GM21529 (cell line): Measurements from ENCODE around the gene METTL25B.

Source experiments
- ATAC-seq: cut with Tn5 transposase; IDR thresholded peaks from one replicate; pipeline ENCODE4 v1.9.1; 2021; ENCODE audit not compliant: unreplicated experiment

The METTL25B gene

DNA sequence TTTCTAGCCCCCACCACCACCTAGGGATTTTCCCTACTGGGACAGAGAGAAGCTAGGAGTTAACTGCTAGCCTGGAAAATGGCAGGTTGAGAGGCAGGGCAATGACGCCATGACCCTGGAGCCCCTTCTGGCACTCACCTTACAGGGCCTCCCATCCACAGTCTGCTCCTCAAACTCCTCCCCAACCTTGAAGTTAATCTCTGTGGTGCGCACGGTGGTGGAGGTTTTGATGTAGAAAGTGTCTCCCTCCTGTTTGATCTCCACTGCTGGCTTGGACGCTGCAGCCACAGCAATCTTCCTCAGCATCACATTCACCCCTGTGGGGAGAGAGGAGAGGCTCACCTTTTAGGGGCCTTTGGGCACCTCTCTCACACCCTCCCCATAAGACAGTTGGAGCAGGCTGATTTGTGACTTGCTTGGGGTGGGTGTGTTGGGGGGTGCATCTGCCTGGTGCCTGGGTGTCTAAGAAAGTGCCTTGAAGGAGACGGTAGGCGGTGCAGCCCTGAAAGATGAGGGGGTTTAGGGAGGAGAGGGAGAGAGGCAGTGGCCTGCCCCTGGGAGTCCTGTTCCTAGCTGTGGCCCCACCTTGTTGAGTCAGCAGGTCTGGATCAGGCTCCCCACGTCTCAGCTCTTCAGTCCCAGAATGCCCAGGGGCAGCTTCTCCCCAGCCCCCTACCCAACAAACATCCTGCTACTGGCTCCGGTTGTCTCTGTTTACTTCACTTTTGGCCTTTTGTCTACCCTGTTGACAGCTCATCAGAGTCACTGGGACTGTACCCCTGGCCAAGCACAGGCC lies 27.3 kb upstream of the METTL25B start:
- ATAC-seq = no peak

DNA sequence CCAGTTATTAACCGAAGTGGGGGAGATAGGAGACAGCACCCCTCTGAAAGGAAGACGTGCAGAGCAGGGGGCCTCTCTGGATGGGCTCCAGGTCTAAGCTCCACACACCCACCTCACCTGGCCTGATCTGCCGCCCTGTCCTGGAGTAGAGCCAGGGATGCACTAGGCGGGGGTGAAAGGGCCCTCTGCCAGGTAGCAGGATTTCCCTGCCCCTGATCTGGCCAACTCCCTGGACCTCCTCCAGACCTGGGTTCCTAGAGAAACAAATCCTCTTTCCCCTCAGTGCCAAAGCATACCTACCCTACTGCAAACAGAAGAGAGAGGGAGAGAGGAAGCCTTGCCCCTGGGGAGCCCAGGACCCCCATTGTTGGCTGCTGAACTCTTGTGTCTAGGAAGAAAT lies 24.9 kb upstream of the METTL25B start:
- ATAC-seq = no peak

DNA sequence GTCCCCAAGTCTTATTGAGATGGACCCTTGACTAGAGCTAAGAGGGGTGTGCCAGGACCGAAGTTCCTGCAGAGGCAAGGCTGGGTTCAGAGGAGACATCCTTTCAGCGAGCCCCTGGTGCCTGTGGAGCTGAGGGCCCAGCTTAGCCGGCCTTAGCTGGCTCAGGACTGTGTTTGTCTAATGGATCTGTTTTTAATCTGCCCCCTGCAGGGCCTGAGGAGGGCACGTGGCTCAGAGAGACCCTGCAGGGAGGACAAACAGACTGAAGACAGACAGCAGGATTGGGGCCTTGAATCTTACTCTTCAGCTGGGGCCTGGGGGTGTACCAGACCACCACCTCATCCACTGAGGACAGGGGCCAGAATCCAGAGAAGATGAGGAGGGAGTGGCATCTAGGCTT lies 24.5 kb upstream of the METTL25B start:
- no peak for ATAC-seq

DNA sequence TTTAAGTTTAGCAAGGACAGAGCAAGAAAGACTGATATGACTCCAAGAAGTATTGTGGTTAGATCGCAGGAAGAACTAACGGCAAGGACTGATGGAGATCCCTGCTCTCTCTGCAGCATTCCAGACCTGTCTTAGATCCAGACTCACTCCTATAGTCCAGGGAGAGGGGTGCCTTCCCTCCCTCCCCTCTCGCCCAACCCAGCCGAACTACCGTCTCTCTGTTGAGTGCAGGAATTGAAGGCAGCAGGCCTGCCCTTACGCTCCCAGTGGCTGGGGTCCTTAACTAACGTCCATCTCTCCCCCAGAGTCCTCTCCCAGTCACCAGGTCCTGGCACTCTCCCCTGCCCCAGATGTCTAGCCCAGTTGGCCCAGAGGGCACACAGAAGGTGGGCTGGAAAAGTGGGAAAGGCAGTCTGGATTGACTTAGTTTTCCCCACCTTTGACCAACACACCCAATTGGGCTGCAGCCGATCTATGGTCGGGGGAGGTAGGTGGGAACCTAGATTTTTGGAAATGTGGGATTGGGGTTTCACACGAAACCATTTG lies 24.0 kb upstream of the METTL25B start:
- ATAC-seq = no peak

DNA sequence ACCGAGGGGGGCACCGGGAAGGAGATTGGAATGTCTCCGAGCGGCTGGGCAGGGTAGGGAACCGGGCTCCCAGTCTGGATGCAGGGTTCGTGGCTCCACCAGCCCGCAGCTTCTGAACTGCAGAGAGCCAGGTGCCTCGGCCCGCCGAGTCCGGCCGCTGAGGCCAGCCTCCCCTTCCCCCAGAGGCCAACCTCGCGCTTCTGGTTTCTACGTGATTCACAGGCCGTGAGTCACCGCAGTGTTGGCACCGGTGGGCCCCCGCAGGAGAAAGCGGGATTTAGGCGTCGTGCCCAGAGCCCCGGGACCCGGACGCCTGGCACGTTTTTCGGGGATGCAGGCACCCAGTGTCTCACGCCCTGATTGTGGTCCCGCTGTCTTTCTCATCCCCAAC lies 23.3 kb upstream of the METTL25B start:
- no peak for ATAC-seq

DNA sequence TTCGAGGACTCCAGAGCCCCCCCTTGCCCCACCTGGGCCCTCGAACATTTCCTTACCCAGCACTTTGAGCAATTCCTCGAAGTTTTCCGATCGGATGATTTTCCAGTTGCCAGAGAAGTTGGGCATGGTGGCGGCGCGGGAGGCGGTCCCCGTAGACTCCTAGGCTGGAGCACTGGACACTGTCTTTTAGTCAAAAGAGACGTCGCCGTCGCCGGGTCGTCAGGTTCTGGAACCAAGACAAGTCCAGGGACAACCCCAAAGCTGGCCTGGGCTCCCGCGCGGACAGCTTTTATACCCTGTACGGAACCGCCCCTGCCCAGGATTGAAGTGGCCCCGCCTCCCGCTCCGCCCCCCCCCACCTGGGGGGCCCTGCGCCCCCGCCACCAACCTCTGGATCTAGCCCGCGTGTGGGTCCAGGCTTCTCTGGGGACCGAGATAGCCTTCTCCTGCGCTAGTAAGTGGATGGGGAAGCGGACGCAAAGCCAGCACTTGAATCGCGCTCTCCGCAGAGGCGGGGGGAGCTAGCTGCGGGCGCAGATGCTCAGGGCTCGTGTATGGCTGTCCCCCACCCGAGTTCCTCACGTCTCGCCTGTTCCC lies 22.9 kb upstream of the METTL25B start, which contains the start of gene CRABP2:
Gene CRABP2, minus strand, starts transcription at position 263 of the 597 bp plus-strand sequence. Its CDS starts 137 bp downstream, at position 126.
- no peak for ATAC-seq

DNA sequence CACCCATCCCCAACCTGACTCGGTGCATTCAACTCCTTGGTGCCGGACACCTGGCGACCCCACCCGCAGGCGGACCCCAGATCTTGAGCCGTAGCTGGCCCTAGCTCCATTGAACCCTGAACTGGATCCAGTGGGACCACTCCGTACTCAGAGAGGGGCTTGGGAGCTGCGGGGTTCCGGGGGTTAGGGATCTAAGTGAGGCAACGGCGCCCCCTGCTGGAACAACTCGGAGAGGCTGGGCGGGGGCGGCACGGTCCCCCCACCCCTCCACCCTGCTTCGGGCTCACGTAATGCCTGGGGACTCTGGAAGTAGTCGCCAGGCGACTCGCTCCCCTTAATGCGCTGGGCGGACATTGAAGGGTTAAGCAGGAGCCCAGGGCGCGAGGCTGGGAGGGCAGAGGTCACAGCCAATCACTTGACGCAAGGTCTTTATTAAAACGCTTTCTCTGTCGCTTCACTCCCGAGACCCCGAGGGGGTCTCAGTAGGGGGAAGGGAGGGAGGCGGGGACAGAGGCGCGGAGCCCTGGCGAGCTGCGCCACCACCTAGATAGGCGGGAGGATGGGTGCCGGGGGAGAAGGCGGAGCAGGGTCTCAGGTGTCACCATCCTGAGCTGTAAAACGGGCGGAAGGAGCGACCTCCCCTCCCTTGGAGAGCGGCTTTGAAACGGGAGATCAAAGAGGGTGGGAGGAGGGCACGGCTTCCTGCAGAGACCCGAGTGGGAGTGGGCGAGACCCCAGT lies 22.2 kb upstream of the METTL25B start:
- no peak for ATAC-seq

DNA sequence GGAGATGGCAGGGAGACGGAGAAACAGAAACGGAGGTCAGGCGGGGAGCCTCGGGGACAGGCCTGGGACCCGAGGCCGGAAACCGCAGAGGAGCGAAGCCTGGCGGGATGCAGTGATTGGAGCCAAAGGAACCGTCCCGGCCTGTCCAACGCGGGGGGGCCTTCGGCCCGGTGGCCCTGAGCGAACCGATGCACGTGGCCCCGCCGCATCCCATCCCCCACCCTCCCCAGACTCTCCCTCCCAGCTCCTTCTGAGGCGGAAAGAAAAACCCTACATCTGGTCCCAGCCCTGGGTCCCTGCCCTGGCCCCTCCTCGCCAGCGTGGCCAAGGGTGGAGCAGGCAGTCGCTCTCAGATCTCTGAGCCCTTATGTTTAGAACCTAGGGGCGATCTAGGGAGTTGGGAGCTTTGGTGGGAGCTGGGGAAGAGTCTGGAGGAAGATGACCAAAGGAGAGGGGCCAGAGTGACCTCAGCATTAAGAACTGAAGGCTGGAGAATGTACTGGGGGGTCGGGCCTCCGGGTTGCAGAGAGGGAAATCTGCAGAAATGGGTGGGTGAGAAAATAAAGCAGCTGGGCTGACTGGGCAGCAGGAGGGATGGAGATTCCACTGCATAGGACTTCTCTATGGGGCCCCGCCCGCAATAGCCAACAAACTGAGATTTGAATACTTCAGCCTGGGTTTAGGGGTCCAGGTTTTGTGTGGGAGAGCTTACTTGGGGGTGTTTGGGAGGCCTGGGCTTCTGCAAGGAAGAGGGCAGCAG lies 21.4 kb upstream of the METTL25B start:
- no peak for ATAC-seq

DNA sequence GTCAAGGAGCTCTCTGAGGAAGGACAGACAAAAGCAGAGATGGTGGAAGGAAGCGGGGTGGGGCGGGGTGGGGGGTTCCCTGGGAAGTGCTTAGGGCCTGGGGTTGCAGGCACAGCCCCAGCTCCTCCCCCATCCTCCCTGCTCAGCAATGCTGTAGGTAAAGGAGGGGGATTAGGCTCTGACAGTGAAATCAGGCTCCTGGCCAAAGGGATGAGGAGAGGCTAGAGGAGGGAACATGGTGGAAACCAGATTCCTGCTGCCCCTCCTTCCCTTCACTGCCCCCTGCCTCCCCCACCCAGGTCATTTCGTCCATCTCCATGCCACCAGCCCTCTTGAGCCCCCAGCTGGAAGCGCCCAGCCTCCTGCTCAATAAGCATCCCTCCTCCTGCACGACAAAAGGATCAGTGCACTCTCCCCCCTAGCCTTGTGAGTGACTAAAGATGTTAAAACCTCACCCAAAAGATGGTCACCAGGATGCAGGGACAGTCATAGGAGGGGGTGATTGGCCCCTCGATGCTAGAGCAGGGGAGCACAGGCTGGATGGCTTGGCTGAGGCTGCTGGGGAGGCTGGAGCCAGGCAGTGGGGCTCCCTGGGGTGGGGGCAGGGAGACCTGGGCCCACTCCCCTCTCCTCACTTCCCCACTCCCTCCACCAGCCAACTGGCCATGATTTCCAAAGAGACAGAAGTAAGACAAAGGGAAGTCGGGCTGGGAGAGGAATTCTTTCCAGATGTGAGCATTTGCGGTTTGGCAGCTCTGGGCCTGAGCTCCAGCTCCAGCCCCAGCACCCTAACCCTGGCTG lies 20.7 kb upstream of the METTL25B start:
- no peak for ATAC-seq

DNA sequence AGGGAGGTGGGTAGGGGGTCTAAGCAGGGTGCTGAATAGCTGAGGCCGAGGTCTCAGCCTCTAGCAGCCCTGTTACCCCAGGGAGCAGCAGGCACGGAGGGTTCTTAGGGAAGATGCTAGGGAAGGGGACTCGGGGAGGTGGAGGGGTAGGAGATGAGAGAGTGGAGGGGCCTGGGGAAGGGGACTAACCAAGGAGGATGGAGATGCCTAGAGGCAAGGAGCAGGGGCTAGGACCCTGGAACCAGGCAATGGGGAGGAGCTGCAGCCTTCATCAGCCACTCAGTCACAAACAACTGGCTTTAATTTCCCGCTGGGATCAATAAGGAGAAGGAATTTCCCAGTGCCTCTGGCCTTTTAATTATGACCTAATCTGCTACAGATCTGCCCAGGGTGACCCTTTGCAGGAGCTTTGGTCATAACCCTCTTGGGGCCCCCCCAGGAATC lies 20.0 kb upstream of the METTL25B start:
- ATAC-seq = no peak

DNA sequence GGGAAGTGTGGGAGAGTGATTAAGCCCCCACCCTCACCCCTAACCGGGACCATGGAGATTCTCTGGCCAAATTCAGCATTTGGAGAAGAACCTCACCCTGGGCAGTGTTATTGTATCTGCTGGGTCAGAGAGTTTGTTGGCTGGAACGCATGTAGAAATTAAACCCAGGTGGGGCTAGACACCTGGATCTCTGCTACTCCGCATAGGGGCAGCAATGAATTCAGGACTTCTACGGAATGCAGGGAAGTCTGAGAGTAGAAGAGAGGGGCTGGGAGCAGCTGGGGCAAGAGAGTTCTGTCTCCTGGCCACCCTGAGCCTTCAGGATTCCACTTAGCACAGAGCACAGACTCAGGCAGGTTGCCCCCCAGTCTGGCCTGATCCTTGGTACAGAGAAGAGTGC lies 19.2 kb upstream of the METTL25B start:
- no peak for ATAC-seq

DNA sequence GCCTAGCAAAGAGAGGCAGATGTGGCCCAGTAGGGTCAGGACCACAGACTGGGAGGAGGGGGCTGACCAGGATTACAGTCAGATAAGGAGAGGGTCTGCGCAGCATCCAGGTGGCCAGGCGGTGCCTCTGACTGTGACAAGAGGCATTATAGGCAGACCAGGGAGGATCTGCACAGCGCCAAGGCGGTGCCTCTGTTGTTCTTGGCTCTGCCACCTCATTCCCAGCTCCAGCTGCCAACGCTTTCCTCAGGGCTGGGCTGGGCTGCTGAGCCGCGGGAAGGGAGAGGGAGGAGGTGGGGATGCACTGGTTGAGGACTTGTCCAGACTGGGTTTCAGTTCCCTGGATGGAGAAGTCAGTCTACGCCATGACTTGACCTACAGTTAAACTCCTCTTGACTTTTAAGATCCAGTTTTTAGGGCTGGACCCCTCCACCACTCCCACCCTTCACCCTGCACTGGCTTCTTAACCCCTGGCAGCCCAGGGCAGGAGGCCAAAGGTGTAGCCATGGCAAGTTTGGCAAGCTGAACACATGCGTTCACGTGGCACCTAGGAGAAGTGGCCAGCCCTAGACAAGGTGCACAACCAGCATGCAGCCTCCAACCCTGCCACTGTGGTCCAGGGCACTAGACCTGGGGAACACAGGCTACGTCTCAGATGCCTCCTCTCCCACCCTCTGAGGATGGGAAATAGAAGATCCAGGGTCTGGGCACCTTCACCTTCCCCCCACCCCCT lies 18.3 kb upstream of the METTL25B start:
- no peak for ATAC-seq

DNA sequence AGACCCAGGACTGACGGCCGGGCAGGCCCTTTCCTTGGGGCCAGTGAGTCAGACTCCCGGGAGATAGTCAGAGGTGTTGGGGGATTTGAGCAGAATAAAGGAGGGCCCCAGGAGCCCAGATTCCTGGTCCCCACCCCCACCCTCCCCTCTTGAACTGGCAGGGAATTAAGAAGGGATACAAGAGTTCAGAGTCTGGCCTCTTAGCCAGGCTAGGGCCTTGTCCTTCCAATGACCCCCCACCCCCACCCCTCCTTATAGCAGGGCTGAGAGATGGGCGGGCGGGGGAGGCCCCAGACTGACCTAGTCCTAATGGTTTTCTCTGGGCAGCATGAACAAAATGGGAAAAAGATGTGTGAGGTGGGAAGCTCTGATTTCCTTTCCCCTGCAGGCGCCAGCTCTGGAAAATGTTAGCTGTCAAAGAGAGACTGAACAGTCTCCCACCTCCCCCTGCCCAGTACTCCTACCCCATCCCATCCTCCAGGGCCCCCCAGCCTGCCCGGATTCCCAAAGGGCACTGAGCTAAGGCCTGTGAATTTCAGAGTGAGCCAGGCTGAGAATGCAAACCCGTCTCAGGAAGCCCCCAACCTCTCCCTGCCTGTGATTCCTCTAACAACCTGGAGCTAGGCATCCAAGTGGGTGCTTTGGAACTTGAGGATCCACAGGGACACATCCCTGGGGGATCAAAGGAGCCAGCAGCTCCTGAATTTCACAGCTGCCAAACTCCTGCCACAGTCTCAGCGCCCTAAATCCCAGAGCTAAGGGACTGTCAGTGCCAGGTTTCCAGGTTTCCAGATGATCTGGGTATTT lies 17.1 kb upstream of the METTL25B start:
- ATAC-seq = no peak

DNA sequence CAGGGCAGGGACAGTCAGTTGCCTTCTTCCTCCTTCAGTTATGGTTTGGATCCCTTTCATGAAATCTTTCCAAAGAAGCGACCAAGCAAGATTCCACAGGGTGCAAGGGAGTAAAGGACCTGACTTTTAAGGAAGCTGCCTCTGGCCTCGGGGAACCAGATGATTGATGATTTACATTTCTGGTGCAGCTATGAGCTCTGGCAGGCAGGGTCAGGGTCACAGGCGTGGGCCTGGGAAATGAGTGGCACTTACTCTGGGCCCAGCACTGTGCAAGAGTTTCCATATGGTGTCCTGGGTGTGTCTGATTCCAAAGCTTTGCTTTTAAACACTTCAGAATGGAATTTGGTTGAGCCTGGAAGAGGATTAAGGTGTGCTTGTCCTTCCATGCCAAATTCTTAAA lies 15.6 kb upstream of the METTL25B start:
- ATAC-seq = no peak

DNA sequence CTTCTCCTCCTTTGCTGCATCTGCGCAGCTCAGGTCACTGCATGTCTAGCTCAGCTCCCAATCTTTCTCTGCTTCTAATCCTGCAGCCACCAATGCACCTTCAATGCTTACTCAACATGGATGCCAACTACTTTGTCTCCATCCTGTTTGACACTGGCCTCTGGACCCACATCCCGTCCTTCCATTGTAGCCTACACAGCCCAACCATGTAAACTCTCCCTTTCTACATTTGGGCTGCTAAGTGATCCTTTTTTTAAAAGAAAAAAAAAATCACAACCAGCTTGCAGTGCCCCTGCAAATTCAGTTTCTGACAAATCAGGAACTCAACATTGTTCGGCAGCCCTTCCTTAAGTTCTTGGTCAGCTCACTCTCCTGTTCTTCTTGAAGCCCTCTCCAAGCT lies 13.4 kb upstream of the METTL25B start:
- ATAC-seq = no peak

DNA sequence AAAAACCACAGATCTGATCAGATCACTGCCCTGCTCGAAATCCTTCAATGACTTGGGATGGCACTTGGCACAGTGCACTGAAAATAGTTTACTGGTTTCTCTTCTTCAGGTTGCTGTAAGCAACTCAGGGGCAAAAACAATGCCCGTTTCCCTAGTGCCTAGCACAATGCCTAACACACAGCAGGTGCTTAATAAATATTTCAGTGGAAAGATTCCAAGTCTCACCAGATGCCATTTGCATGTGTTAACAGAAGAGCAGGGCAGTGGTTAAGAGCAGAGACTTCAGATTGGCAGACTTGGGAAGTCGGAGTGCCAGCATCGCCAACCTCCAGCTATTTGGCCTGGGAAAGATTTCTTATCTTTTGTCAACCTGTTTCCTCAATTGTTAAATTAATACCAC lies 10.9 kb upstream of the METTL25B start:
- ATAC-seq = no peak

DNA sequence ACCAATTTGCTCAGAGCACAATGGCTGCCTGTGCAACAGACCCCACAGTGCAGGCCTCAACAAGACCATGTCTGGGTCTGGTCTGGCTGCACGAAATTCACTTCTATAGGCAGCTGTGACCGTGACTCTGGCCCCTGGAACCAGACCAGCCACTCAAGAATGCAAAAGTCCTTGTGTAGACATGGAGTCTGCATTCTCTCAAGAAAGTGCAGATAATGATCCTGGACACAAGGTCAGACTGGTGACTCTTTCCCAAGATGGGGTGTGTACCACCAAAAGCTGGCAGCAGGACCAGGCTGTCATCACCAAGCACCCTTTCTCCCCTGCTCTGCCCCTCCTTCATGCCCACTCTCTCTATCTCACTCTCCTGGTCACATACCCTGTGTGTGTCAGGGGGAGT lies 7.1 kb upstream of the METTL25B start:
- no peak for ATAC-seq

DNA sequence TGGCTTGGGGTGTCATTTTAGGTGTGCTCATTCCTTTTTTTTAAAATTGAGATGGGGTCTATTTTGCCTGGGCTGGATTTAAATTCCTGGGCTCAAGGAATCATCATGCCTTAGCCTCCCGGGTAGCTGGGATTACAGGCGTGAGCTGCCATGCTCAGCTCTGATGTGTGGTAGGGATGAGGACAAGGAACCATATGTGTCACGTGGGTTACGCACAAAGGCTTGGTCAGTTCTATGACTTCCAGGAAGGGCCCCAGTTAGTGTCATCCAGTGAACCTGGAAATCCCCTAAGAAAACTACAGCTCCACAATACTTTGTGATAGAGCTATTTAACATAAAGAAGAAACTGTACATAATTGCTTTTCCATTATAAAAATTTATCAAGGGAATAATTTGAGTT lies 6.7 kb upstream of the METTL25B start:
- ATAC-seq = no peak
